HL-60/S4 (cell line): ENCODE measurements around the gene MNAT1.

ENCODE experiments used
- in situ Hi-C: fragments of 300-500 bp; cut with MboI; formaldehyde crosslinking; loops from 2 replicates; pipeline ENCODE4 v1.14.3; 2022; ENCODE audit warnings: low sequenced_read_pairs

Gene MNAT1

DNA sequence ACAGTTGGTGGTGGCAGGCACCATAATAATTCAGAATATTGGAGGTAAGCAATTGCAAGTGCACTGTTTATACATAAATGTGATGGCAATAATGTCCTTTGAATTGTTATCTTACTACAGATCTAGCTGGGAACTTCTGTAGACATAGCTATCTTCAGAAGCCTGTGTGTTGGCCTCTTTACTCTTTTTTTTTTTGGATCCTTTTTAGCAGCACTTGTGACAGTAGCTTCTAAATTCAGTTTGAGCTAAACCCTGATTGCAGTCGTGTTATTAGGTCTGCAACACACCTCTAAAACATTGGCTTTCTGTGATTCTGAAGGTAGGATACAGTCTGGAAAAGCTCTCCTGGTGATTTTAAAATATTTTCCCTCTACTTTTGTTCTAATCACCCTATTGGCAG is 285.0 kb downstream of the MNAT1 start:
- in situ Hi-C loops, result no loop called here
